ENCODE measurements around the gene WDR70. TPM values are rescaled to one million over a fixed set of nuclear protein-coding genes. Genes with fewer than 3 reads are reported as not detected.

WDR70 gene
- total and polyA plus RNA-seq, 10 of the 15 experiments (the other 5 are each of a cell fraction or from before 2014, with no cell fraction given), result 10.9 to 33.6 (median 29.1) TPM

DNA sequence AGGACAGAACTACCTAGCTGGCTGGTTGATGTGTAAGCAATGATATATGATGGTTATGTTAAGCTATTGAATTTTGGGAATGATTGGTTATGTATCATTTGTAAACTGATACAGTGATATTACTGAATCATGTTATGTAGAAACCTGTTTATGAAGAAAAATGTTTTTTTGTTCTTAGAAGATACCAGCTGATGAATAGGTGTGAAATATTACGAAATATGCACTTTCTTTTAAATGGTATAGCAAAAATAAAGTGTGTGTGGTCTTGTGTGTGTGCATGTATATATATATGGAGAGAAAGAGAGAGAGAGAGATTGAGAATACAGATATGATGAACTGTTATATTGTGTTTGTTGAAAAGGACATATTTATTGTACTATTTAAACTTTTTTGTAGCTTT lies 164.1 kb downstream of the WDR70 start:
- Histone ChIP-seq H3K27ac (ENCODE audit: control insufficient read depth, insufficient read depth) (no peak overlapping the region), H3K4me3 (no peak overlapping the region), H3K9ac (ENCODE audit: control insufficient read depth, insufficient read depth, low read length) (no peak overlapping the region), H3K27me3 (replicated peaks in 1 of 2; ENCODE audit: control insufficient read depth in 2 of 2, insufficient read depth in 2 of 2, low read length in 1 of 2) (no peaks in the 10 kb centered on the region), H3K79me2 (ENCODE audit: control insufficient read depth, insufficient read depth, low read length) (no peaks in the 10 kb centered on the region), H4K20me1 (ENCODE audit: control insufficient read depth, insufficient read depth) (no peaks in the 10 kb centered on the region), H3K4me2 (ENCODE audit: control insufficient read depth, insufficient read depth) (no peak overlapping the region), H3K36me3 (ENCODE audit: control insufficient read depth in 2 of 2, insufficient read depth in 2 of 2, low read length in 1 of 2) (no peaks in the 10 kb centered on the region), H3K9me3 (replicated peaks; ENCODE audit: control insufficient read depth, insufficient read depth, low read length) (no peaks in the 10 kb centered on the region), H2AFZ (ENCODE audit: control insufficient read depth, low read depth, low read length) (no peak overlapping the region), H3K4me1 (ENCODE audit: control insufficient read depth, insufficient read depth, low read length) (no peaks in the 10 kb centered on the region)
- POLR2A ChIA-PET, result no interaction called here
- in situ Hi-C loops (cut with MboI), result no loop called here
- no peak for FAIRE-seq
- BruUV-seq (replicated peaks), result no TSS peak
- no peak for DNase-seq (ENCODE audit: low read depth, low spot score)
- SMC1A ChIA-PET (ENCODE audit: uncharacterized antibody, unreplicated experiment), result interaction anchor here (0.7 to 1.5 kb wide), 2 partner anchors 130 to 194 kb away, joined by 3 to 5 read pairs; no protein-coding TSS in a partner anchor
- RAD21 ChIA-PET (ENCODE audit: unreplicated experiment), result no interaction called here
- intact Hi-C loops (cut with micrococcal nuclease; ENCODE audit: unreplicated experiment), result no loop called here
- TF ChIP-seq NBN (IDR thresholded peaks at IDR 0.05) (no peak), YY1 (IDR thresholded peaks at IDR 0.05; ENCODE audit: low read depth, low read length) (no peak), BMI1 (IDR thresholded peaks at IDR 0.05; ENCODE audit: borderline replicate concordance) (no peak), ZNF217 (IDR thresholded peaks at IDR 0.05) (no peak), EGR1 (IDR thresholded peaks at IDR 0.05; ENCODE audit: borderline replicate concordance in 1 of 2, low read depth in 2 of 2, low read length in 2 of 2) (no peak), HDAC6 (IDR thresholded peaks at IDR 0.05; ENCODE audit: unreplicated experiment) (no peak), POLR2AphosphoS2 (IDR thresholded peaks at IDR 0.05; ENCODE audit: low read depth, low read length) (no peak)
- TF ChIP-seq, protein P1, sequence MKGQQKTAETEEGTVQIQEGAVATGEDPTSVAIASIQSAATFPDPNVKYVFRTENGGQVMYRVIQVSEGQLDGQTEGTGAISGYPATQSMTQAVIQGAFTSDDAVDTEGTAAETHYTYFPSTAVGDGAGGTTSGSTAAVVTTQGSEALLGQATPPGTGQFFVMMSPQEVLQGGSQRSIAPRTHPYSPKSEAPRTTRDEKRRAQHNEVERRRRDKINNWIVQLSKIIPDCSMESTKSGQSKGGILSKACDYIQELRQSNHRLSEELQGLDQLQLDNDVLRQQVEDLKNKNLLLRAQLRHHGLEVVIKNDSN (IDR thresholded peaks at IDR 0.05; ENCODE audit: borderline replicate concordance, extremely low read length, insufficient read depth, low read depth, low read length), result no peak
- TF ChIP-seq, protein P2, sequence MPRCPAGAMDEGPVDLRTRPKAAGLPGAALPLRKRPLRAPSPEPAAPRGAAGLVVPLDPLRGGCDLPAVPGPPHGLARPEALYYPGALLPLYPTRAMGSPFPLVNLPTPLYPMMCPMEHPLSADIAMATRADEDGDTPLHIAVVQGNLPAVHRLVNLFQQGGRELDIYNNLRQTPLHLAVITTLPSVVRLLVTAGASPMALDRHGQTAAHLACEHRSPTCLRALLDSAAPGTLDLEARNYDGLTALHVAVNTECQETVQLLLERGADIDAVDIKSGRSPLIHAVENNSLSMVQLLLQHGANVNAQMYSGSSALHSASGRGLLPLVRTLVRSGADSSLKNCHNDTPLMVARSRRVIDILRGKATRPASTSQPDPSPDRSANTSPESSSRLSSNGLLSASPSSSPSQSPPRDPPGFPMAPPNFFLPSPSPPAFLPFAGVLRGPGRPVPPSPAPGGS (IDR thresholded peaks at IDR 0.05; ENCODE audit: borderline replicate concordance, insufficient read depth, low read depth, low read length, poor library complexity, severe bottlenecking), result no peak
- WGBS (ENCODE audit: insufficient coverage, insufficient replicate concordance, low lambda C conversion rate, missing lambda C conversion rate), result 100% methylated on average over 1 of the region's 1 CpG
- CTCF ChIA-PET, result interaction anchor here (1.3 to 1.7 kb wide), 2 partner anchors 9 to 11 kb away, joined by 4 to 6 read pairs; no protein-coding TSS in a partner anchor
- no peak for ATAC-seq

Measured in GM12878 (cell line).